IPS DF 4.7 (cell line): ENCODE measurements around the gene UBA6.

Experiments
- DNase-seq: peaks from one replicate; pipeline ENCODE4 v3.0.0-alpha.2; 2013; ENCODE audit warnings: low spot score; ENCODE audit errors: extremely low read depth

UBA6 gene

GRCh38 chr4:67581208-67581857, 119.6 kb downstream of the UBA6 start:
- no peak for DNase-seq

GRCh38 chr4:67580577-67580976, 120.4 kb downstream of the UBA6 start:
- DNase-seq: no peak

- no peak for DNase-seq
These were observed 124.4 kb downstream of the UBA6 start for GRCh38 chr4:67576538-67576937.

- DNase-seq: no peak
These were observed 124.9 kb downstream of the UBA6 start for GRCh38 chr4:67576059-67576466.

- no peak for DNase-seq
These were observed 125.5 kb downstream of the UBA6 start for GRCh38 chr4:67575232-67576058.

GRCh38 chr4:67573193-67573592, 127.8 kb downstream of the UBA6 start:
- no peak for DNase-seq

GRCh38 chr4:67571975-67572374, 129.0 kb downstream of the UBA6 start:
- no peak for DNase-seq

GRCh38 chr4:67570537-67570936, 130.4 kb downstream of the UBA6 start:
- no peak for DNase-seq

GRCh38 chr4:67568820-67569219, 132.1 kb downstream of the UBA6 start:
- no peak for DNase-seq

- DNase-seq: no peak
These were observed 134.6 kb downstream of the UBA6 start for GRCh38 chr4:67566335-67566734.

- no peak for DNase-seq
These were observed 135.7 kb downstream of the UBA6 start for GRCh38 chr4:67565284-67565683.
